ENCODE measurements around the gene ALK.

ALK gene

DNA sequence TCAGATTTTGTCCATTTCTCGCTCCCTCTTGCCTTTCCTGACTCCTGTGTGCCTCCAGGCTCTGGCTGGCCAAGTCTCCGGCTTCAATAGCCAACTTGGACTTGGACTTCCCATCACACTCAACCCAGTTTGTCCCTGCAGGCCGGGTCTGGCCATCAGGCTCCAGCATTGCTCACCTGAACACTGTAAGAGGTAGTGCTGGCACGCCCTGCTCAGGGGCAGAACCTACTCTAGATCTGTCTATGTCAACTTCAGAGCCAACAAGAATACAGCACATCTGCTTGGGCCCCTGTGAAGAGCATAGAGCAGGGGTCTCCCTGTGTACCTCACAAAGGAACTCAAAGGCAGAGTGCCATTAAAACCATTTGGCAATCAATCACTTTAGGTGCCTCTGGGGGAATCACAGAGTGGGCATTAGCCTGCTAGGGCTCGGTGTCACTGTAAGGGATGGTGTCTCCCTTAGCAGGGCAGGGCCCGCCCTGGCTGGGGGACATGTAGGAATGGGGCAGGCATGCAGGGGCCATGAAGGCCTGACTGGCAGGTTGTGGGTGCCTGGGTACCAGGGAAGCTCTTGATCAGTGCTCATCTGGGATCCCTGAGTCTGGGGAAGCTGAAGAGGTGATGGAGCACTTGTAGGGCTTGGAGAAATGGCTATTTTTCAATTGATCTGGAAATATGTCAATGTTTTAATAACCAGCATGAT lies 480.3 kb downstream of the ALK start:
- DNase-seq, result no peak

DNA sequence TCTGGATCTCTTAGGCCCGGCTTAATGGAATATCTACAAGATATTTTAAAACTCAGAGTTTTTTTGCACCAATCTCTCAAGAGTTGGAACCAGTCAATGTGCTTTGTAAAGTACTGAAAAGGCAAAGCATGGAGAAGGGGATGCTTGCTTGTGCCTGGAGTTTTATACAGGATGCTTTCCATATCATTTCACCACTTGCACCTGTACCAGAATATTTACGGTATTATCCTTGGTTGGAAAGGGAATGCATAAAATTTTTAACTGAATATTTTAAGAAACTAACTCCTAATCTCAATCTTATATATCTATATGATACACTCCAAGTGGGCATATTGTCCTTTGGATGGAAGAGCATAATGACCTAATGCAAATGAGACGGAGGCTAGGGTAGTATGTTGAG lies 487.5 kb downstream of the ALK start:
- no peak for DNase-seq

DNA sequence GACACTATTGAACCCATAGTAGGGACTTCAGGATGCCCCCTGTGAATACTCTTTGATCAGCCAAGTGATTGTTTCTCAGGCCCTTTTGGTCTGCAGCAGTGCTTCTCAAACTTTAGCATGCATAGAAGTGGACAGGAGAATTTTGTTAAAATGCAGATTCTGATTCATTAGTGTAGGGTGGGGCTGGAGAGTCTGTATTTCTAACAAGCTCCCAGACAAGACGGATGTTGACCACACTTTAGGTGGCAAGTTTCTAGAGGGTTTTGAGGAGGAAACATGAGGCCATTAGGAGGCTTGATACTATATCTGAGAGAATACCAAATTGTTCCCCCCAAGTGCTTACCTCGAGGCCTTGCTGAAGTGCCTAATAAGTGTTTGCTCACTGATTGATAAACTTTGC lies 488.3 kb downstream of the ALK start:
- DNase-seq, result no peak

GRCh38 chr2:29431485-29431884 lies 489.9 kb downstream of the ALK start:
- DNase-seq, result no peak

DNA sequence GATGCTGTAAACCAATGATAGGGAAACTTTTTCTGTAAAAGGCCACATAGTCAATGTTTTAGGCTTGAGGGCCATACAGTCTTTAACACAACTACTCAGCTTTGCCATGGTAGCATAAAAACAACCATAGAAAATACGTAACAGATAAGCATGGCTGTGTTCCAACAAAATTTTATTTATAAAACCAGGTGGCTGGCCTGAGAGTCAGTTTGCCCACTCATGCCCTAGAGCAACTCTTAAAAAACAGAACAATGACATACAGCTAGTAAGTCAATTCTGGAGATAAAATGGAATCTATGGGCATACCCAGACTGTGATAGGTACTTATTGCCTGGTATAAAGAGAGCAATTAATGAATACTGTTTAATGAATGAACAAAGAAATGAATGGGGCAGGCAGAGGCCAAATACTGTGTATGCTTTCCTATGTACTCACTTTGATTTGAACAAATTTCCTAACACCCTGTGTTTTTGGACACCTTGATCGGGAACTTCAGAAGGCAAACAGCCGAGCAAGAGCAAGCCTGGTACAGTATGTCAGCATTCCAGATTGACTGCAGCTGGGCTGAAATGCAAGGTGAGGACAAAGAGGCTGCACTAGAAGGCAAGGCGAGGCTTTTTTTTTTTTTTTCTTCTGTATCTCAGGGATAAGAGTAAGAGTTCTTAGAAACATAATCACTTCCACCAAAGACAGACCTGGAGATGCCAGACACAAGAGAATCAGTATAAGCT lies 490.8 kb downstream of the ALK start:
- DNase-seq, result no peak

DNA sequence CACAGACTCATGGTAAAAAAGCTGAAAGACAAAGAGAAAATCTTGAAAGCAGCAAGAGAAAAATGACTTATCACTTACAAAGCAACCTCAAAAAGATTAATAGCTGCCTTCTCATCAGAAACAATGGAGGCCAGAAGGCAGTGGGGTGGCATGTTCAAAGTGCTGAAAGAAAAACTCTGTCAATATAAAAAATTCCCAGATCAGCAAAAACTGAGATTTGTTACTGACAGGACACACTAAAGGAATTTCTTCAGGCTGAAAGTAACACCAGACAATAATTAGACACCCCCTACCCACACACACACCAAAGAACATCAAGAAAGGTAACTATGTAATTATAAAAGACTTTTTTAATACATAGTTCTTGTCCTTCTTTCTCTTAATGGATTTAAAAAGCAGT lies 495.0 kb downstream of the ALK start:
- DNase-seq, result no peak

- no peak for DNase-seq
Observed at GRCh38 chr2:29425866-29426265, 495.5 kb downstream of the ALK start.

DNA sequence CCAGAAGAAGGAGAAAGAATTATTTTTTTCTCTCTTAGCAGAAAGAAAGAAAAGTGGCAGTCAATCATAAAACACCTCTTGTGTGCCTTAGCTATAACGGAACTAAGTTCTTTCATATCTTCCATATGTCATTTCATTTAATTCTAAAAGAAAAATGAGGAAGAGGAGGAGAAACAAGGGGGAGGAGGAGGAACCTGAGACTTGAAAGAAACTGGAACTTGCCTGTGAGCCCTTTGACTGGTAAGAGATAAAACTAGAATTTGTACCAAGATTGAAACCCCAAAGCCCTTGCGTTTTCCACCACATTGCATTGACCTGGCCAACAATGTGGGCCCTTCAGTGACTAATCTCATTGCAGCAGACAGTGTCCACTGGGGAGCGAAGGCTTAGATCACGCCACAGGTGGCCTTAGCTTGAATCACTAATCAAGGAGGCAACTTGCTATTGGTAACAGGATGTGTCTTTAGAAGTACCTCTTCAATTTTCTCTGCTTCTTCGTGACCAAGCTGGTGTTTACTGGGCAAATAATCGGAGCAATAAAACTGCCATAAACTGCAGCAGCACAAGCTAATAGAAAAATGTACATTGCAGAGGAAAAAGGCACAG lies 498.2 kb downstream of the ALK start:
- no peak for DNase-seq

- no peak for DNase-seq
Observed at GRCh38 chr2:29420999-29421782, 500.2 kb downstream of the ALK start.

DNA sequence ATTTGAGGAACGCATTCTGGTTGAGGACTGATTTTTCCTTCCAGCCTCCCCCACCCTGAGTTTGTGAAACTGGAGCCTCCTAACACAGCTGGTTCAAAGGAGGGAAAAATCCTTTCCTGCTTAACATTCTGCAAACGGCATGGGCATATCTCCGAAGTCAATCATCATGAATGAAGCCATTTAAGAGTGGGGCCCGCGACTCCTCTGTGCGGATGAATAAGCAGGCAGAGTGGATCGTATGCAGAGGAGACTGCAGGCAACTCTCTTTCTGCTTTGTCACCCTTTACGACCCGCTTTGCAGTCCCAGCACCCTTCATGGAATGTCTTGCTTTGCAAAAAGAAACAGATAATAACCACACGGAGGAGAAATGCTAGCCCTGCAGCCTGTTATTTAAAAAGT lies 500.9 kb downstream of the ALK start:
- no peak for DNase-seq

DNA sequence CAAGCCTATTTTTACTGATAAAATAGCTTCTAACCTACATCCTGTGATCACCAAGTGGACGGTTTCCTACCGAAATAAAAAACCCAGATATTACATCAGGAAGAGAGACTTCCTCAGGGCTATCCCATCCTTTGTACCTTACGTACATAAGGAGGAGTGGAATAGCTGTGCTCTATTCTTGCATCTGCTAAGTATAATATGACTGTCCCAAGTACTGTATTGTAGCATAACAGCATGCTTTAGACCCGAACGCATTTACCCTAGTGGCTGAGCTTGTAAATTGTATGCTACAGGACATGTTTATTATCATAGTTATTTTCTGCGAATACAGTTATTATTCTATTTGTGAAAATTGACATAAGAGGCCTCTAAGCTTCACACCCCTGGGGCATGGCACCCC lies 503.8 kb downstream of the ALK start:
- no peak for DNase-seq

GRCh38 chr2:29412197-29412925 lies 509.0 kb downstream of the ALK start:
- no peak for DNase-seq

GRCh38 chr2:29405707-29406106 lies 515.7 kb downstream of the ALK start:
- DNase-seq, result no peak

- DNase-seq, result no peak
Observed at GRCh38 chr2:29405266-29405665, 516.1 kb downstream of the ALK start.

GRCh38 chr2:29401994-29402393 lies 519.4 kb downstream of the ALK start:
- no peak for DNase-seq

- no peak for DNase-seq
Observed at GRCh38 chr2:29400930-29401653, 520.3 kb downstream of the ALK start.

- DNase-seq, result no peak
Observed at GRCh38 chr2:29398384-29399237, 522.8 kb downstream of the ALK start.

DNA sequence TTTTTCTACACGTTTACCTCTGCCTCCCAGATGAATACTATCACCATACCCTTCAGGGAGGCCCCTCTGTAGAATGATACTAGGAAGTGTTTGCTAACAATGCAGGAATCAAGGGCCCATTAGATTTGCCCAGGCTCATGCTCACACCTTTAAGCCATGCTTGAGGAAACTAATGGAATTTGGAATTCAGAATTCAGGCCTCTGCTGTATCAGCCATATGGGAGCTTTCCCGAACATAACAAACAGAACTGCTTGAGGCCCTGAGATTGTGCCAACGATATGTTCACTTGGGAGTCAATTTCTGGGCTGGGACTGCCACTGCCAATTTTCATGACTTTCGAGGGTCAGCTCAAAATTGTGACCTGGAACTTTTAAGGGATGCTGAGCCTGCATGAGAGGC lies 523.7 kb downstream of the ALK start:
- no peak for DNase-seq

GRCh38 chr2:29397039-29397438 lies 524.3 kb downstream of the ALK start:
- DNase-seq, result no peak

GRCh38 chr2:29394981-29395350 lies 526.4 kb downstream of the ALK start:
- DNase-seq, result no peak

DNA sequence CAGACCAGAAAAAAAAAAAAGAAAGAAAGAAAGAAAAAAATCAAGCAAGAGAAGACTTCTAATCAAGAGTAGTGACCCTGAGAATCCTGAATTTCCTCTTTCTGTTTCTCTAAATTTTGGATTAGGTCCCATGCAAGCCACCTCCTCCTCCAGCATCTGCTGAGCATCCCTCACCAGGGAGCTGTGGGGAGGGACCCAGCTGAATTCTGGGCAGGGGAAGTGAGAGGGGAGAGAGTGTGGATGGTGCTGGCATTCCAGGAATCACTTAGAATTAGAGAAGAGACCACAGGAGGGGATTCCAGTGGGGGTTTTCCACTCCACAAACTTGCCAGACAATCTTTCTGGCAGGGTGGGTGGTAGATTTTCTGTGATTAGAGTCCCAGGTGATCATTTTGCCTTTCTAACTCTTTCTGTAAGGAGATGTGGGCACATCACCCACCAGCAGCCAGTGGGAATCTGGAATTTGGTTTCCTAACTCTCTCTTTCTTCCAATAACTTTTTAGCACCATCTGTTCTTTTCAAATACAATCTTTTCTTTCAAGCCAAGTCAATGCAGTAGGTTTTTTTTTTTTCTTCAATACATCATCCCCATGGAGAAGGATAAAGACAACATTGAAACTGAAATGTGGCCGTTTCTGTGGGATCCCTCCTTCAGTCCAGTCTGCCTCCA lies 526.9 kb downstream of the ALK start:
- DNase-seq, result no peak
